ENCODE results near the gene DAP.

DAP gene

GRCh38 chr5:10630126-10630525 is 130.9 kb downstream of the DAP start:
- no peak overlapping the region for H3K4me3 Mint-ChIP-seq

GRCh38 chr5:10629682-10630081 is 131.4 kb downstream of the DAP start:
- peaks cover 5% of the 10 kb centered on the region for H3K9me3 Mint-ChIP-seq
- H3K4me1 Mint-ChIP-seq (ENCODE audit: low read depth): peaks cover 87% of the 10 kb centered on the region
- peak overlapping the region; percentile 21 for H3K27ac Mint-ChIP-seq
- H3K36me3 Mint-ChIP-seq (ENCODE audit: low read depth): peaks cover 27% of the 10 kb centered on the region
- peaks cover 4% of the 10 kb centered on the region for H3K27me3 Mint-ChIP-seq
- no peak overlapping the region for H3K4me3 Mint-ChIP-seq

More at GRCh38 chr5:10630126-10630525, 130.9 kb downstream of the DAP start:
- H3K27me3 Mint-ChIP-seq: peaks cover 4% of the 10 kb centered on the region
- H3K4me1 Mint-ChIP-seq (ENCODE audit: low read depth): peaks cover 90% of the 10 kb centered on the region
- H3K36me3 Mint-ChIP-seq (ENCODE audit: low read depth): peaks cover 26% of the 10 kb centered on the region
- peaks cover 5% of the 10 kb centered on the region for H3K9me3 Mint-ChIP-seq
- H3K27ac Mint-ChIP-seq: no peak overlapping the region

Data from stimulated activated naive CD8-positive, alpha-beta T cell treated with anti-CD3 and anti-CD28 coated beads, Interleukin-15, Interleukin-2, amounts not matched to agents 100 ng/mL and 50 ng/mL, for 24 hours (primary cell).